IMR-90 (cell line): ENCODE data around the gene MYOCD. TPM values are rescaled to one million over a fixed set of nuclear protein-coding genes. Genes with fewer than 3 reads are reported as not detected.

Source experiments
- ATAC-seq: fragments of 200-7000 bp; cut with Tn5 transposase; 2 replicates; pipeline ENCODE4 v1.9.1; 2020; ENCODE audit warnings: low read depth, mild to moderate bottlenecking, moderate library complexity
- BruUV-seq: library from RNA; stranded (reverse); fragments of 400-500 nt; replicated peaks from 2 replicates; lab custom pipeline; 2021; lab: Mats Ljungman, UMichigan
- CTCF ChIA-PET: fragments of 300-600 bp; formaldehyde crosslinking; extraction: SDS; loops from one replicate; lab custom pipeline; 2021; ENCODE audit warnings: antibody characterized with exemption; lab: Yijun Ruan, JAX
- POLR2A ChIA-PET: fragments of 300-600 bp; sonication (Branson Sonifier 250); formaldehyde crosslinking; loops from one replicate; lab custom pipeline; 2022; ENCODE audit warnings: antibody characterized with exemption; ENCODE audit not compliant: unreplicated experiment; lab: Charles Lee
- DNase-seq: peaks from one replicate; pipeline ENCODE4 v3.0.0; 2013
- H2AFZ ChIP-seq: replicated peaks from 2 replicates; pipeline ENCODE3; 2013; ENCODE audit warnings: low read length, mild to moderate bottlenecking; ENCODE audit not compliant: poor library complexity
- H2AK5ac ChIP-seq: 2 replicates; pipeline ENCODE4 v1.6.1; 2013; ENCODE audit warnings: low read depth, low read length, inconsistent platforms
- H2AK9ac ChIP-seq: replicated peaks from 2 replicates; pipeline ENCODE3; 2013; ENCODE audit warnings: mild to moderate bottlenecking, low read depth, low read length, moderate library complexity; ENCODE audit not compliant: poor library complexity
- H2BK120ac ChIP-seq: 2 replicates; pipeline ENCODE4 v1.6.1; 2013; ENCODE audit warnings: low read depth, low read length, inconsistent platforms
- H2BK15ac ChIP-seq: 3 replicates; pipeline ENCODE4 v1.6.1; 2013; ENCODE audit warnings: low read depth, low read length, inconsistent platforms
- H2BK20ac ChIP-seq: 2 replicates; pipeline ENCODE4 v1.6.1; 2013; ENCODE audit warnings: low read depth, mild to moderate bottlenecking, inconsistent platforms, low read length, moderate library complexity
- H2BK5ac ChIP-seq: 2 replicates; pipeline ENCODE4 v1.6.1; 2013; ENCODE audit warnings: mild to moderate bottlenecking, low read depth, low read length, inconsistent platforms; ENCODE audit not compliant: poor library complexity, severe bottlenecking
- H3K14ac ChIP-seq: replicated peaks from 2 replicates; pipeline ENCODE4 v1.6.1; 2013; ENCODE audit warnings: low read depth, low read length, inconsistent platforms
- H3K18ac ChIP-seq: 2 replicates; pipeline ENCODE4 v1.6.1; 2013; ENCODE audit warnings: low read depth, low read length, control low read depth
- H3K23ac ChIP-seq: 2 replicates; pipeline ENCODE4 v1.6.1; 2013; ENCODE audit warnings: low read depth, low read length, inconsistent platforms
- H3K27ac ChIP-seq: 2 replicates; pipeline ENCODE4 v1.5.1; 2013; ENCODE audit warnings: mild to moderate bottlenecking, control low read depth, low read length; ENCODE audit not compliant: insufficient read depth
- H3K27me3 ChIP-seq: 2 replicates; pipeline ENCODE4 v1.6.1; 2013; ENCODE audit warnings: low read length; ENCODE audit not compliant: control insufficient read depth, insufficient read depth
- H3K36me3 ChIP-seq: 2 replicates; pipeline ENCODE4 v1.6.1; 2013; ENCODE audit warnings: low read length, mixed read lengths; ENCODE audit not compliant: control insufficient read depth, insufficient read depth
- H3K4ac ChIP-seq: 2 replicates; pipeline ENCODE4 v1.6.1; 2013; ENCODE audit warnings: low read depth, low read length, inconsistent platforms
- H3K4me1 ChIP-seq: 2 replicates; pipeline ENCODE4 v1.6.1; 2013; ENCODE audit warnings: low read length, mixed read lengths; ENCODE audit not compliant: control insufficient read depth, insufficient read depth
- H3K4me2 ChIP-seq: 2 replicates; pipeline ENCODE4 v1.6.1; 2013; ENCODE audit warnings: low read depth, mild to moderate bottlenecking, control low read depth, low read length, moderate library complexity
- H3K4me3 ChIP-seq: 2 replicates; pipeline ENCODE4 v1.5.1; 2013; ENCODE audit warnings: low read depth, mild to moderate bottlenecking, control low read depth, low read length, moderate library complexity; ENCODE audit not compliant: insufficient read depth
- H3K56ac ChIP-seq: 2 replicates; pipeline ENCODE4 v1.6.1; 2013; ENCODE audit warnings: low read length, inconsistent platforms; ENCODE audit not compliant: insufficient read depth; ENCODE audit errors: extremely low read depth
- H3K79me1 ChIP-seq, 2 experiments: 2 replicates each; pipeline ENCODE4 v1.6.1; 2013; ENCODE audit warnings: low read length in 2 of 2, inconsistent platforms in 1 of 2, low read depth in 1 of 2
- H3K9ac ChIP-seq: 2 replicates; pipeline ENCODE4 v1.6.1; 2013; ENCODE audit warnings: low read depth, low read length, control low read depth
- H3K9me1 ChIP-seq: 2 replicates; pipeline ENCODE4 v1.6.1; 2013; ENCODE audit warnings: low read length, inconsistent platforms; ENCODE audit not compliant: insufficient read depth
- H3K9me3 ChIP-seq: 2 replicates; pipeline ENCODE4 v1.6.1; 2013; ENCODE audit warnings: low read length; ENCODE audit not compliant: control insufficient read depth, insufficient read depth
- H4K20me1 ChIP-seq: 2 replicates; pipeline ENCODE4 v1.6.1; 2013; ENCODE audit warnings: low read length, inconsistent platforms; ENCODE audit not compliant: insufficient read depth
- H4K5ac ChIP-seq: 2 replicates; pipeline ENCODE4 v1.6.1; 2013; ENCODE audit warnings: mild to moderate bottlenecking, low read depth, low read length, control low read depth
- H4K8ac ChIP-seq, 2 experiments: 2 replicates each; pipeline ENCODE4 v1.6.1; 2013; ENCODE audit warnings: low read depth in 2 of 2, low read length in 2 of 2, control low read depth in 1 of 2, inconsistent platforms in 1 of 2
- H4K91ac ChIP-seq: 2 replicates; pipeline ENCODE4 v1.6.1; 2013; ENCODE audit warnings: low read depth, low read length, inconsistent platforms; ENCODE audit not compliant: insufficient read depth
- CEBPB ChIP-seq: IDR thresholded peaks from 2 replicates; pipeline ENCODE4 v1.6.1; 2012; ENCODE audit warnings: low read depth, low read length, improper control_type of control experiment
- RCOR1 ChIP-seq: IDR thresholded peaks from 2 replicates; pipeline ENCODE4 v1.6.1; 2012; ENCODE audit warnings: mild to moderate bottlenecking, low read length, improper control_type of control experiment; ENCODE audit not compliant: insufficient replicate concordance
- WGBS, 2 experiments: methylation state at CpG; one replicate each; pipeline versions ENCODE4 v1.1.5 to v1.1.7; 2013; ENCODE audit warnings: missing lambda C conversion rate in 2 of 2; ENCODE audit not compliant: insufficient read length in 1 of 2; ENCODE audit errors: extremely low coverage in 2 of 2; 5-methylcytosine and 5-hydroxymethylcytosine counted together
- dilution Hi-C: fragments of 300-500 bp; cut with HindIII; formaldehyde crosslinking; loops from one replicate; pipeline ENCODE4 v1.14.3; 2018; ENCODE audit warnings: low sequenced_read_pairs; ENCODE audit not compliant: unreplicated experiment
- in situ Hi-C: fragments of 300-500 bp; cut with MboI; formaldehyde crosslinking; loops from 3 replicates; pipeline ENCODE4 v1.14.3; 2019; ENCODE audit warnings: low sequenced_read_pairs, inconsistent platforms, mixed read lengths
- intact Hi-C: fragments of 100-400 bp; cut with micrococcal nuclease; formaldehyde crosslinking; loops from 2 replicates; pipeline ENCODE4 v1.10.0; 2022
- polyA plus RNA-seq, 3 experiments: library from polyadenylated mRNA; depleted of rRNA; stranded (reverse); fragments of >200 nt; gene quantifications; 2 replicates each; pipeline ENCODE4 v1.2.3, GENCODE V29; 2012; ENCODE audit warnings: low replicate concordance in 1 of 3
- total RNA-seq: library from RNA; depleted of rRNA; stranded (reverse); fragments of >200 nt; gene quantifications from 2 replicates; pipeline ENCODE4 v1.2.3, GENCODE V29; 2012

The MYOCD gene
- total and polyA plus RNA-seq, 2 of the 4 experiments (the other 2 are of a cell fraction): 10.6 to 20.1 TPM

DNA sequence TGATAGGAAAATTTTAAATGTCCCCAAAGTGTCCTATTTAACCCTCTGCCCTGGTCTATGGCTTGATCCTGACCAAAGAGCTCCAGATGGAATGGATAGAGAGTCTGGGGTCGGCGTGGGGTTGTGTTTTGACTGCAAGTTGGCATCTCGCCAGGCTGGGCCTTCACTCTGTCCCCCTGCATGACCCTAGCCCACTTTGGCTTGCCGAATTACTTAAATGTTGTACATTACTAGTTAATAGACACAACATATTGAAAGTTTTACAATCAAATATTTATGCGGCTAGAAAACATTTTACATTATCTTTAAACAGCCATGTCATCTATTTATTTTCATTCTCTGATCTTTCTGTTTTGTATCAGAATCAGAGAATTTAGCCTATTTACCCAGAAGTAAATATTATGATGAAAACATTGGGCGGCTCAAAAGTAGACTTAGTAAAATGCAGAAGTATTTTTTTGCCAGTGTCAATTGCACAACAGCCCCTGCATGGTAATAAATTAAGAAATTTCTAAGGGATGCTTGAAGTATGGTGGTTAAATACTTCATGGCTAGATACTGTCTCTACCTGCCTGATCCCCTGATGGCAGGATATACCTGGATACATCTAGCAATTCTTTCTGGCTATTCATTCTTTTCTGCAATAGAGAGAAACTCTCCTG lies 18.8 kb upstream of the MYOCD start:
- dilution Hi-C loops (no loop called here), in situ Hi-C loops (no loop called here)

More for the DNA sequence above, 18.8 kb upstream of the MYOCD start:
- ATAC-seq (peak; percentile 67), DNase-seq (no peak)
- Histone ChIP-seq H3K4ac (no peak overlapping the region; the same call in 1 of the 2 replicates), H3K4me2 (no peak overlapping the region; the same call in 1 of the 2 replicates), H2BK15ac (no peak overlapping the region), H3K9me3 (no peaks in the 10 kb centered on the region), H3K18ac (peak overlapping the region; percentile 38; the same call in 1 of the 2 replicates), H3K36me3 (no peaks in the 10 kb centered on the region), H2BK5ac (no peak overlapping the region), H3K79me1 (no peaks in the 10 kb centered on the region), H4K20me1 (no peaks in the 10 kb centered on the region), H3K4me1 (peaks cover 3% of the 10 kb centered on the region; the same call in 1 of the 2 replicates), H3K4me3 (no peak overlapping the region), H4K8ac (0 out of 4 replicates have a peak overlapping the region, but pooled peaks of 1 of the 2 experiments have one; percentile 59), H4K5ac (no peak overlapping the region), H3K56ac (no peak overlapping the region), H3K27me3 (0 out of 2 replicates have a peak, but pooled peaks cover 2% of the 10 kb centered on the region), H3K27ac (peak overlapping the region; percentile 24; the same call in 1 of the 2 replicates), H3K23ac (no peak overlapping the region), H2BK120ac (peak overlapping the region; percentile 69), H4K91ac (peak overlapping the region; percentile 8; the same call in 1 of the 2 replicates), H2AK5ac (no peak overlapping the region), H3K9me1 (no peaks in the 10 kb centered on the region), H2AK9ac (no peak overlapping the region), H2BK20ac (peak overlapping the region; percentile 43; the same call in 1 of the 2 replicates), H3K14ac (no peak overlapping the region), H3K9ac (no peak overlapping the region), H2AFZ (no peak overlapping the region)
- ChIA-PET POLR2A (no interaction called here), CTCF (no interaction called here)
- intact Hi-C loops: no loop called here
- no CpG with 5 or more reads among the region's 6 CpGs for WGBS, 2 experiments
- TF ChIP-seq CEBPB: peak; percentile 68
- no peak for TF ChIP-seq RCOR1
- no TSS peak for BruUV-seq
